MM.1S (cell line): ENCODE results near the gene TFPI2.
A peak's percentile ranks its signal among the peaks of the same experiment; 100 is the strongest.

Experiments
- DNase-seq: peaks from one replicate; pipeline ENCODE4 v3.0.0-alpha.2; 2015
- H2AFZ ChIP-seq: fragments of 300-600 bp; sonication (generic); 2 replicates; pipeline ENCODE4 v1.6.0; 2016; ENCODE audit warnings: antibody characterized with exemption, low read length
- H3F3A ChIP-seq: fragments of 300-600 bp; sonication (generic); 2 replicates; pipeline ENCODE4 v1.6.1; 2016; ENCODE audit warnings: mild to moderate bottlenecking, antibody characterized with exemption, low read length, moderate library complexity, mixed read lengths; ENCODE audit not compliant: insufficient read depth
- H3K27ac ChIP-seq: fragments of 300-600 bp; sonication (generic); 2 replicates; pipeline ENCODE4 v1.5.1; 2016; ENCODE audit warnings: mild to moderate bottlenecking, low read length
- H3K27me3 ChIP-seq: fragments of 300-600 bp; sonication (generic); replicated peaks from 2 replicates; pipeline ENCODE4 v1.6.0; 2016; ENCODE audit warnings: low read length; ENCODE audit not compliant: insufficient read depth
- H3K36me3 ChIP-seq: fragments of 300-600 bp; sonication (generic); replicated peaks from 2 replicates; pipeline ENCODE4 v1.6.1; 2016; ENCODE audit warnings: mild to moderate bottlenecking, low read length, mixed read lengths; ENCODE audit not compliant: insufficient read depth
- H3K4me1 ChIP-seq: fragments of 300-600 bp; sonication (generic); 2 replicates; pipeline ENCODE4 v1.6.1; 2016; ENCODE audit warnings: low read length, mixed read lengths
- H3K4me2 ChIP-seq: fragments of 300-600 bp; sonication (generic); 2 replicates; pipeline ENCODE4 v1.6.0; 2016; ENCODE audit warnings: low read depth, low read length
- H3K4me3 ChIP-seq: fragments of 300-600 bp; sonication (generic); 2 replicates; pipeline ENCODE4 v1.5.1; 2016; ENCODE audit warnings: low read length, mixed read lengths
- H3K79me2 ChIP-seq: fragments of 300-600 bp; sonication (generic); 2 replicates; pipeline ENCODE4 v1.6.1; 2016; ENCODE audit warnings: mixed run types, low read length, mixed read lengths
- H3K9ac ChIP-seq: fragments of 300-600 bp; sonication (generic); 2 replicates; pipeline ENCODE4 v1.6.1; 2016; ENCODE audit warnings: low read length, mixed read lengths
- H3K9me2 ChIP-seq: fragments of 300-600 bp; sonication (generic); replicated peaks from 2 replicates; pipeline ENCODE4 v1.6.1; 2016; ENCODE audit warnings: mild to moderate bottlenecking, low read length, mixed read lengths; ENCODE audit not compliant: insufficient read depth
- H3K9me3 ChIP-seq: fragments of 300-600 bp; sonication (generic); replicated peaks from 2 replicates; pipeline ENCODE4 v1.6.1; 2016; ENCODE audit warnings: mild to moderate bottlenecking, low read length, mixed read lengths; ENCODE audit not compliant: insufficient read depth
- H4K20me1 ChIP-seq: fragments of 300-600 bp; sonication (generic); 2 replicates; pipeline ENCODE4 v1.6.1; 2016; ENCODE audit warnings: mild to moderate bottlenecking, low read length, moderate library complexity, mixed read lengths; ENCODE audit not compliant: insufficient read depth
- CTCF ChIP-seq: fragments of 300-600 bp; sonication (generic); IDR thresholded peaks from 2 replicates; pipeline ENCODE4 v1.5.1; 2016; ENCODE audit warnings: antibody characterized with exemption, low read length, mixed read lengths
- EZH2 ChIP-seq: fragments of 300-600 bp; sonication (generic); optimal IDR thresholded peaks from 2 replicates; pipeline ENCODE3; 2017; ENCODE audit warnings: low read depth, mild to moderate bottlenecking, antibody characterized with exemption, low read length, mixed read lengths
- EZH2phosphoT487 ChIP-seq: fragments of 300-600 bp; sonication (generic); IDR thresholded peaks from 2 replicates; pipeline ENCODE4 v1.6.1; 2018; ENCODE audit warnings: antibody characterized with exemption, low read length

Gene TFPI2

GRCh38 chr7:93923296-93923695, 32.7 kb upstream of the TFPI2 start:
- Histone ChIP-seq H3K36me3 (no peaks in the 10 kb centered on the region), H3K79me2 (no peaks in the 10 kb centered on the region), H3K27me3 (no peaks in the 10 kb centered on the region), H3K9me3 (no peaks in the 10 kb centered on the region), H2AFZ (no peak overlapping the region), H3K9me2 (no peaks in the 10 kb centered on the region), H3K4me1 (no peaks in the 10 kb centered on the region), H4K20me1 (no peaks in the 10 kb centered on the region), H3K4me2 (no peak overlapping the region), H3F3A (no peaks in the 10 kb centered on the region), H3K4me3 (no peak overlapping the region), H3K27ac (no peak overlapping the region), H3K9ac (no peak overlapping the region)
- DNase-seq, result no peak
- no peak for TF ChIP-seq EZH2phosphoT487
- no peak for TF ChIP-seq CTCF
- TF ChIP-seq EZH2, result no peak

GRCh38 chr7:93921607-93922566, 31.3 kb upstream of the TFPI2 start, which contains the start of gene GNG11:
TSS of gene GNG11 (plus strand) at chr7:93921735. CDS start at chr7:93922138, 403 bp downstream.
- H3K36me3 ChIP-seq, result no peaks in the 10 kb centered on the region
- no peaks in the 10 kb centered on the region for H3F3A ChIP-seq
- H3K4me2 ChIP-seq, result peak within 1 kb of the TSS; percentile 90
- H3K4me1 ChIP-seq, result no peaks in the 10 kb centered on the region
- peak within 1 kb of the TSS; percentile 46; the same call in 1 of the 2 replicates for H3K9ac ChIP-seq
- no peaks in the 10 kb centered on the region for H4K20me1 ChIP-seq
- TF ChIP-seq CTCF, result no peak
- no peak for TF ChIP-seq EZH2phosphoT487
- TF ChIP-seq EZH2, result no peak
- no peaks in the 10 kb centered on the region for H3K27me3 ChIP-seq
- H3K9me2 ChIP-seq, result no peaks in the 10 kb centered on the region
- H3K27ac ChIP-seq, result no peak within 1 kb of the TSS
- H3K4me3 ChIP-seq, result peak within 1 kb of the TSS; percentile 73
- DNase-seq, result peak; percentile 31
- H2AFZ ChIP-seq, result peak within 1 kb of the TSS; percentile 95
- no peaks in the 10 kb centered on the region for H3K9me3 ChIP-seq
- no peaks in the 10 kb centered on the region for H3K79me2 ChIP-seq

GRCh38 chr7:93921186-93921585, 30.6 kb upstream of the TFPI2 start:
- no peaks in the 10 kb centered on the region for H4K20me1 ChIP-seq
- no peak overlapping the region; the same call in 1 of the 2 replicates for H2AFZ ChIP-seq
- H3K9me2 ChIP-seq, result no peaks in the 10 kb centered on the region
- no peak for DNase-seq
- no peaks in the 10 kb centered on the region for H3K36me3 ChIP-seq
- no peak overlapping the region for H3K9ac ChIP-seq
- H3K9me3 ChIP-seq, result no peaks in the 10 kb centered on the region
- no peak overlapping the region for H3K27ac ChIP-seq
- no peak overlapping the region; the same call in 1 of the 2 replicates for H3K4me3 ChIP-seq
- TF ChIP-seq CTCF, result no peak
- TF ChIP-seq EZH2phosphoT487, result no peak
- TF ChIP-seq EZH2, result no peak
- no peaks in the 10 kb centered on the region for H3K4me1 ChIP-seq
- no peaks in the 10 kb centered on the region for H3F3A ChIP-seq
- H3K4me2 ChIP-seq, result peak overlapping the region; percentile 90
- H3K27me3 ChIP-seq, result no peaks in the 10 kb centered on the region
- H3K79me2 ChIP-seq, result no peaks in the 10 kb centered on the region
